K562 (cell line): ENCODE measurements around the gene GPR176. TPM values are rescaled to one million over a fixed set of nuclear protein-coding genes. Genes with fewer than 3 reads are reported as not detected.

Experiments used
- ATAC-seq: fragments of 200-7000 bp; cut with Tn5 transposase; 3 replicates; pipeline ENCODE4 v1.9.1; 2020; ENCODE audit warnings: moderate library complexity
- BruUV-seq: library from RNA; stranded (reverse); fragments of 400-500 nt; replicated peaks from 2 replicates; lab custom pipeline; 2021; lab: Mats Ljungman, UMichigan
- CTCF ChIA-PET: fragments of 300-600 bp; formaldehyde crosslinking; extraction: SDS; loops from one replicate; lab custom pipeline; 2021; ENCODE audit warnings: low intra/inter-chr PET ratio; lab: Yijun Ruan, JAX
- POLR2A ChIA-PET: fragments of 300-600, 350-650 bp; sonication (Branson Sonifier 250); formaldehyde crosslinking; extraction: SDS; loops from one replicate; lab custom pipeline; 2021; ENCODE audit warnings: antibody characterized with exemption, inconsistent platforms; lab: Yijun Ruan, JAX
- DNase-seq, 4 experiments: peaks; one replicate each; pipeline versions ENCODE4 v3.0.0 to v3.0.0-alpha.2; 2011 to 2018; ENCODE audit warnings: low spot score in 3 of 4, mixed read lengths in 3 of 4; ENCODE audit errors: extremely low read depth in 1 of 4
- FAIRE-seq: peaks from 2 replicates; lab custom pipeline; 2011; peaks lifted over from hg19 to GRCh38; lab: Jason Lieb, UNC
- H2AFZ ChIP-seq: 2 replicates; pipeline ENCODE4 v1.6.0; 2011; ENCODE audit warnings: low read depth, low read length, control low read depth, inconsistent platforms
- H3K27ac ChIP-seq: fragments of 200-600 bp; 3 replicates; pipeline ENCODE4 v1.8.0; 2011; ENCODE audit warnings: low read depth, mild to moderate bottlenecking, control low read depth, inconsistent platforms, low read length, moderate library complexity, mixed read lengths; ENCODE audit errors: extremely low read depth
- H3K27me3 ChIP-seq, 2 experiments: fragments of 300-600 bp in 1 of 2; 2 replicates in 1 of 2; 3 replicates in 1 of 2; pipeline versions ENCODE4 v1.6.0 to v1.8.0; 2011; ENCODE audit warnings: inconsistent platforms in 2 of 2, low read length in 2 of 2, mild to moderate bottlenecking in 1 of 2, mixed read lengths in 1 of 2, moderate library complexity in 1 of 2; ENCODE audit not compliant: control insufficient read depth in 2 of 2, insufficient read depth in 2 of 2
- H3K36me3 ChIP-seq: fragments of 300-600 bp; 3 replicates; pipeline ENCODE4 v1.8.0; 2011; ENCODE audit warnings: mild to moderate bottlenecking, low read length, inconsistent platforms; ENCODE audit not compliant: control insufficient read depth, insufficient read depth
- H3K4me1 ChIP-seq, 2 experiments: fragments of 200-600 bp in 1 of 2; replicated peaks in 1 of 2; 2 replicates in 1 of 2; 3 replicates in 1 of 2; pipeline versions ENCODE4 v1.5.1 to v1.8.0; 2011; ENCODE audit warnings: inconsistent platforms in 2 of 2, low read length in 2 of 2, mild to moderate bottlenecking in 1 of 2, mixed read lengths in 1 of 2, moderate library complexity in 1 of 2; ENCODE audit not compliant: control insufficient read depth in 2 of 2, insufficient read depth in 2 of 2
- H3K4me2 ChIP-seq: 2 replicates; pipeline ENCODE4 v1.6.1; 2011; ENCODE audit warnings: low read length, control low read depth, inconsistent platforms, mixed read lengths; ENCODE audit not compliant: insufficient read depth
- H3K4me3 ChIP-seq: fragments of 200-600 bp; sonication (generic), shearing (Covaris generic); 2 replicates; pipeline ENCODE4 v1.5.1; 2016; ENCODE audit warnings: control low read depth, inconsistent platforms
- H3K79me2 ChIP-seq: fragments of 200-600 bp; 3 replicates; pipeline ENCODE4 v1.8.0; 2011; ENCODE audit warnings: low read length, inconsistent platforms; ENCODE audit not compliant: control insufficient read depth, insufficient read depth
- H3K9ac ChIP-seq, 2 experiments: 2 replicates each; pipeline versions ENCODE4 v1.6.0 to v1.6.1; 2011; ENCODE audit warnings: low read depth in 2 of 2, low read length in 2 of 2, control low read depth in 1 of 2, inconsistent platforms in 1 of 2, mild to moderate bottlenecking in 1 of 2, mixed read lengths in 1 of 2; ENCODE audit not compliant: insufficient read depth in 1 of 2
- H3K9me1 ChIP-seq: one replicate; pipeline ENCODE4 v1.6.0; 2011; ENCODE audit warnings: inconsistent platforms, mild to moderate bottlenecking, low read length, moderate library complexity; ENCODE audit not compliant: control insufficient read depth, insufficient read depth
- H3K9me3 ChIP-seq: replicated peaks from 2 replicates; pipeline ENCODE4 v1.5.1; 2011; ENCODE audit warnings: low read depth, low read length, inconsistent platforms; ENCODE audit not compliant: control insufficient read depth, insufficient read depth
- H4K20me1 ChIP-seq: replicated peaks from 2 replicates; pipeline ENCODE4 v1.6.1; 2011; ENCODE audit warnings: low read length, inconsistent platforms, mixed read lengths; ENCODE audit not compliant: control insufficient read depth, insufficient read depth
- E2F6 ChIP-seq, 2 experiments: IDR thresholded peaks; 2 replicates each; pipeline ENCODE4 v1.6.1; 2011; ENCODE audit warnings: borderline replicate concordance in 1 of 2, control low read depth in 1 of 2, low read depth in 1 of 2, low read length in 1 of 2, mild to moderate bottlenecking in 1 of 2, mixed read lengths in 1 of 2, moderate library complexity in 1 of 2; ENCODE audit not compliant: insufficient read depth in 1 of 2, insufficient read length in 1 of 2, poor library complexity in 1 of 2, severe bottlenecking in 1 of 2; ENCODE audit errors: extremely low read depth in 1 of 2
- ELF2 ChIP-seq: fragments of 250-450 bp; sonication (Bioruptor Pico); IDR thresholded peaks from 2 replicates; pipeline ENCODE4 v1.5.0; 2021; ENCODE audit warnings: mild to moderate bottlenecking
- KDM5B ChIP-seq: fragments of 200-600 bp; sonication (generic); IDR thresholded peaks from 2 replicates; pipeline ENCODE4 v1.6.1; 2012; ENCODE audit warnings: low read depth, mild to moderate bottlenecking, moderate library complexity, low read length, control low read depth, inconsistent platforms; ENCODE audit not compliant: insufficient replicate concordance
- MCM7 ChIP-seq, 2 experiments: fragments of 450-650 bp; IDR thresholded peaks; 2 replicates each; pipeline ENCODE4 v1.6.1; 2016 to 2018
- MTA3 ChIP-seq: fragments of 450-650 bp; formaldehyde crosslinking; IDR thresholded peaks from 2 replicates; pipeline ENCODE4 v1.6.1; 2017; ENCODE audit warnings: mild to moderate bottlenecking, borderline replicate concordance
- MXD1 ChIP-seq: fragments of 250-450 bp; sonication (Bioruptor Pico); IDR thresholded peaks from 2 replicates; pipeline ENCODE4 v1.8.0; 2021; ENCODE audit warnings: borderline replicate concordance, mild to moderate bottlenecking, moderate library complexity; ENCODE audit not compliant: poor library complexity, severe bottlenecking
- NEUROD1 ChIP-seq: fragments of 150-350 bp; IDR thresholded peaks from 2 replicates; pipeline ENCODE4 v1.6.1; 2014; ENCODE audit warnings: borderline replicate concordance, low read length, low read depth; ENCODE audit not compliant: partially characterized antibody
- POLR3G ChIP-seq: IDR thresholded peaks from 2 replicates; pipeline ENCODE4 v1.6.1; 2011; ENCODE audit not compliant: insufficient read length, insufficient replicate concordance; ENCODE audit errors: extremely low read depth
- PRPF4 ChIP-seq: fragments of 200-400 bp; formaldehyde crosslinking; IDR thresholded peaks from one replicate; pipeline ENCODE4 v1.6.1; 2017; ENCODE audit warnings: low read length, low read depth, mild to moderate bottlenecking; ENCODE audit not compliant: insufficient read depth, poor library complexity, severe bottlenecking
- RAD21 ChIP-seq, 2 experiments: fragments of 250-450 bp in 1 of 2; fragments of 450-650 bp in 1 of 2; sonication (Bioruptor Pico) in 1 of 2; formaldehyde crosslinking in 1 of 2; IDR thresholded peaks in 1 of 2; conservative IDR thresholded peaks in 1 of 2; 2 replicates each; pipeline versions ENCODE4 v1.4.0 to v1.8.0; 2020 to 2022; ENCODE audit warnings: mild to moderate bottlenecking in 2 of 2, moderate library complexity in 1 of 2
- RBM39 ChIP-seq: fragments of 200-400 bp; formaldehyde crosslinking; optimal IDR thresholded peaks from 2 replicates; pipeline ENCODE3; 2018; ENCODE audit warnings: low read depth, low read length
- SIN3B ChIP-seq: fragments of 450-650 bp; IDR thresholded peaks from 2 replicates; pipeline ENCODE4 v1.6.1; 2017; ENCODE audit warnings: low read depth, mild to moderate bottlenecking, moderate library complexity
- STAT5A ChIP-seq: IDR thresholded peaks from 2 replicates; pipeline ENCODE4 v1.6.1; 2012; ENCODE audit warnings: low read length, inconsistent platforms, borderline replicate concordance
- TAF15 ChIP-seq: fragments of 200-400 bp; formaldehyde crosslinking; IDR thresholded peaks from 2 replicates; pipeline ENCODE4 v1.6.1; 2017; ENCODE audit warnings: mild to moderate bottlenecking, low read depth, low read length, moderate library complexity
- TGIF2 ChIP-seq: sonication (generic); formaldehyde crosslinking; IDR thresholded peaks from 2 replicates; pipeline ENCODE4 v1.8.1; 2022; ENCODE audit warnings: mild to moderate bottlenecking, missing genetic modification reagents, moderate library complexity
- ZNF133 ChIP-seq: fragments of 250-450 bp; sonication (Bioruptor Pico); IDR thresholded peaks from 2 replicates; pipeline ENCODE4 v1.4.0; 2020; ENCODE audit warnings: mild to moderate bottlenecking
- ZNF134 ChIP-seq: fragments of 250-450 bp; sonication (Bioruptor Pico); conservative IDR thresholded peaks from 2 replicates; pipeline ENCODE4 v1.4.0; 2020
- WGBS: fragments of 100-300 bp; shearing (Covaris generic); methylation state at CpG from one replicate; pipeline ENCODE4 v1.1.6; 2016; ENCODE audit warnings: low coverage, mixed read lengths; ENCODE audit not compliant: insufficient coverage; ENCODE audit errors: missing lambda C conversion rate; 5-methylcytosine and 5-hydroxymethylcytosine counted together
- in situ Hi-C: fragments of 300-500 bp; cut with MboI; formaldehyde crosslinking; loops from 4 replicates; pipeline ENCODE4 v1.15.0; 2018; ENCODE audit warnings: inconsistent platforms, mixed read lengths
- intact Hi-C: fragments of 100-400 bp; cut with micrococcal nuclease; formaldehyde crosslinking; loops from 2 replicates; pipeline ENCODE4 v1.14.2; 2022
- polyA plus RNA-seq, 8 experiments: library from polyadenylated mRNA; depleted of rRNA in 4 of 8; stranded (reverse) in 5 of 8; unstranded in 3 of 8; fragments of >200 nt; fragmentation: Nextera tagmentation in 2 of 8; fragmentation: Illumina TruSeq in 1 of 8; extraction: Ambion mirVana in 2 of 8; extraction: Trizol in 1 of 8; gene quantifications; 2 replicates each; pipeline versions ENCODE4 v1.2.1 to v1.2.3, GENCODE V29; 2011 to 2014; ENCODE audit warnings: inconsistent platforms in 1 of 8, missing spikeins in 1 of 8
- total RNA-seq, 7 experiments: library from RNA; depleted of rRNA in 6 of 7; stranded (reverse); fragments of >200 nt in 6 of 7; fragmentation: Illumina TruSeq in 2 of 7; extraction: Trizol in 2 of 7; gene quantifications; 2 replicates each; pipeline versions ENCODE4 v1.2.1 to v1.2.3, GENCODE V29; 2011 to 2021; ENCODE audit warnings: low replicate concordance in 1 of 7
- TF ChIP-seq, protein P1 (sequence below), 3 experiments: fragments of 200-800 bp in 1 of 3; fragments of 250-450 bp in 1 of 3; fragments of 450-650 bp in 1 of 3; sonication (Bioruptor Pico) in 1 of 3; sonication (Bioruptor generic) in 1 of 3; formaldehyde crosslinking in 1 of 3; IDR thresholded peaks; 2 replicates each; pipeline versions ENCODE4 v1.6.1 to v1.8.0; 2016 to 2022; ENCODE audit warnings: mild to moderate bottlenecking in 2 of 3, missing genetic modification characterization in 2 of 3, missing compliant biosample characterization in 1 of 3, moderate library complexity in 1 of 3

Gene GPR176
- total and polyA plus RNA-seq, 9 of the 15 experiments (the other 6 are each of a cell fraction or from before 2014, with no cell fraction given) = 0.03 to 1.2 (median 0.76) TPM

DNA sequence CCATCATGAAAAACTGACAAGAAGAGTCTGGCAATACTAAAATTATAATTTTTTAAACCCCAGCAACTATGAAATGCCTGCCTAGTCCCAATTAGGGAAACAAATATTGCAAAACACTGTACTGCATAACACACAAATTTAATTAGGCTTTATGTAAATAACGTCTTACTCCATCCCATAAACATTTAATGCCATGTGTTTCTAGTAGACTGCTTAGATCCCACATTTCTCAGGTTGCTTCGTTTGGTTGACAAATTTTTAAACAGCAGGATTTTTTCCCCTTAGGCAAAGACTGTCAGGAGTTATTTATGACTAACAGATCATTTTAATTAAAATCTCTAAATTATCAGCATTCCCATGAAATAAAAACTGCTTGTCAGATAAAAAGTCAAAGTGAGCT, 43.7 kb upstream of the GPR176 start:
- Histone ChIP-seq H3K4me2 (no peak overlapping the region), H3K79me2 (no peaks in the 10 kb centered on the region), H3K4me3 (no peak overlapping the region), H2AFZ (no peak overlapping the region), H3K27me3 (no peaks in the 10 kb centered on the region), H3K4me1 (no peaks in the 10 kb centered on the region), H3K9ac (no peak overlapping the region), H3K9me3 (no peaks in the 10 kb centered on the region), H3K36me3 (peaks cover 57% of the 10 kb centered on the region; the same call in 2 of the 3 replicates), H3K9me1 (no peaks in the 10 kb centered on the region), H4K20me1 (no peaks in the 10 kb centered on the region), H3K27ac (no peak overlapping the region)
- BruUV-seq = no TSS peak
- DNase-seq (no peak), ATAC-seq (no peak), FAIRE-seq (no peak)
- in situ Hi-C loops = no loop called here
- POLR2A ChIA-PET = no interaction called here
- WGBS = 71% methylated on average over 2 of the region's 2 CpGs
- CTCF ChIA-PET = no interaction called here
- intact Hi-C loops = no loop called here
- no peak for TF ChIP-seq MCM7 (IDR thresholded peaks at IDR 0.05)
- no peak for TF ChIP-seq SIN3B
- TF ChIP-seq, protein P1, sequence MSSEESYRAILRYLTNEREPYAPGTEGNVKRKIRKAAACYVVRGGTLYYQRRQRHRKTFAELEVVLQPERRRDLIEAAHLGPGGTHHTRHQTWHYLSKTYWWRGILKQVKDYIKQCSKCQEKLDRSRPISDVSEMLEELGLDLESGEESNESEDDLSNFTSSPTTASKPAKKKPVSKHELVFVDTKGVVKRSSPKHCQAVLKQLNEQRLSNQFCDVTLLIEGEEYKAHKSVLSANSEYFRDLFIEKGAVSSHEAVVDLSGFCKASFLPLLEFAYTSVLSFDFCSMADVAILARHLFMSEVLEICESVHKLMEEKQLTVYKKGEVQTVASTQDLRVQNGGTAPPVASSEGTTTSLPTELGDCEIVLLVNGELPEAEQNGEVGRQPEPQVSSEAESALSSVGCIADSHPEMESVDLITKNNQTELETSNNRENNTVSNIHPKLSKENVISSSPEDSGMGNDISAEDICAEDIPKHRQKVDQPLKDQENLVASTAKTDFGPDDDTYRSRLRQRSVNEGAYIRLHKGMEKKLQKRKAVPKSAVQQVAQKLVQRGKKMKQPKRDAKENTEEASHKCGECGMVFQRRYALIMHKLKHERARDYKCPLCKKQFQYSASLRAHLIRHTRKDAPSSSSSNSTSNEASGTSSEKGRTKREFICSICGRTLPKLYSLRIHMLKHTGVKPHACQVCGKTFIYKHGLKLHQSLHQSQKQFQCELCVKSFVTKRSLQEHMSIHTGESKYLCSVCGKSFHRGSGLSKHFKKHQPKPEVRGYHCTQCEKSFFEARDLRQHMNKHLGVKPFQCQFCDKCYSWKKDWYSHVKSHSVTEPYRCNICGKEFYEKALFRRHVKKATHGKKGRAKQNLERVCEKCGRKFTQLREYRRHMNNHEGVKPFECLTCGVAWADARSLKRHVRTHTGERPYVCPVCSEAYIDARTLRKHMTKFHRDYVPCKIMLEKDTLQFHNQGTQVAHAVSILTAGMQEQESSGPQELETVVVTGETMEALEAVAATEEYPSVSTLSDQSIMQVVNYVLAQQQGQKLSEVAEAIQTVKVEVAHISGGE (CRISPR knock-in tag; IDR thresholded peaks at IDR 0.05) = no peak
- TF ChIP-seq POLR3G = no peak
- TF ChIP-seq MTA3 = no peak
- TF ChIP-seq ZNF133 (CRISPR knock-in tag) = no peak
- no peak for TF ChIP-seq TAF15
- TF ChIP-seq RAD21 (CRISPR knock-in tag; conservative IDR thresholded peaks at IDR 0.05 in 1 of 2, IDR thresholded peaks at IDR 0.05 in 1 of 2) = no peak
- TF ChIP-seq RBM39 = no peak
- TF ChIP-seq ZNF134 (CRISPR knock-in tag) = no peak
- TF ChIP-seq STAT5A = no peak
- TF ChIP-seq TGIF2 = no peak
- TF ChIP-seq E2F6 (IDR thresholded peaks at IDR 0.05; ENCODE audit: borderline replicate concordance in 1 of 2, extremely low read depth in 1 of 2, insufficient read depth in 1 of 2, insufficient read length in 1 of 2, low read depth in 1 of 2, low read length in 1 of 2, poor library complexity in 1 of 2, severe bottlenecking in 1 of 2) = no peak
- no peak for TF ChIP-seq NEUROD1
- TF ChIP-seq PRPF4 = no peak
- no peak for TF ChIP-seq KDM5B
- TF ChIP-seq MXD1 (CRISPR knock-in tag) = no peak
- TF ChIP-seq ELF2 = no peak
